Spleen (tissue), 11 donors: Measurements from ENCODE around the gene OR8D1. TPM values are rescaled to one million over a fixed set of nuclear protein-coding genes. Genes with fewer than 3 reads are reported as not detected.
"Not testable (repeated sequence)": the region's sequence is repeated elsewhere in the genome, so short reads cannot be mapped to it uniquely, and the experiment has no call there.

Experiments used
- DNase-seq: peaks from one replicate; pipeline ENCODE4 v3.0.0-alpha.2; 2020
- H3K27ac ChIP-seq, 8 donors: fragments of 200-600 bp; sonication (generic) in 7 of 8; 1 replicate in 4 of 8; 2 replicates in 4 of 8; pipeline versions ENCODE4 v1.5.0 to v1.8.0; 2016 to 2021; ENCODE audit warnings: inconsistent platforms in 4 of 8, mild to moderate bottlenecking in 4 of 8, moderate library complexity in 1 of 8
- H3K27me3 ChIP-seq, 7 donors: fragments of 200-600 bp; sonication (generic) in 6 of 7; replicated peaks in 1 of 7; 1 replicate in 4 of 7; 2 replicates in 3 of 7; pipeline versions ENCODE4 v1.5.0 to v1.8.0; 2016 to 2021; ENCODE audit warnings: inconsistent platforms in 3 of 7, mild to moderate bottlenecking in 1 of 7
- H3K36me3 ChIP-seq, 6 donors: fragments of 200-600 bp; sonication (generic) in 5 of 6; 1 replicate in 4 of 6; 2 replicates in 2 of 6; pipeline versions ENCODE4 v1.5.0 to v1.8.0; 2016 to 2021; ENCODE audit warnings: inconsistent platforms in 2 of 6
- H3K4me1 ChIP-seq, 6 donors: fragments of 200-600 bp; sonication (generic) in 5 of 6; 1 replicate in 3 of 6; 2 replicates in 3 of 6; pipeline versions ENCODE4 v1.5.0 to v1.8.0; 2016 to 2021; ENCODE audit warnings: inconsistent platforms in 3 of 6
- H3K4me3 ChIP-seq, 8 donors: fragments of 200-600 bp; sonication (generic) in 7 of 8; 1 replicate in 4 of 8; 2 replicates in 4 of 8; pipeline versions ENCODE4 v1.5.0 to v1.8.0; 2016 to 2021; ENCODE audit warnings: inconsistent platforms in 4 of 8, mild to moderate bottlenecking in 4 of 8, moderate library complexity in 2 of 8
- H3K9me3 ChIP-seq, 8 donors: fragments of 200-600 bp; sonication (generic) in 7 of 8; 1 replicate in 4 of 8; 2 replicates in 4 of 8; pipeline versions ENCODE4 v1.5.0 to v1.8.0; 2016 to 2021; ENCODE audit warnings: inconsistent platforms in 4 of 8
- POLR2A ChIP-seq, 3 donors: fragments of 450-650 bp; IDR thresholded peaks; one replicate each; pipeline ENCODE4 v1.5.1; 2017; ENCODE audit warnings: antibody characterized with exemption in 3 of 3, mild to moderate bottlenecking in 1 of 3
- POLR2AphosphoS5 ChIP-seq, 3 donors: sonication (generic); formaldehyde crosslinking; IDR thresholded peaks; one replicate each; pipeline ENCODE4 v1.5.1; 2017; ENCODE audit warnings: antibody characterized with exemption in 3 of 3
- WGBS, 5 donors: extraction: QIAGEN DNeasy Blood & Tissue Kit in 3 of 5; methylation state at CpG; one replicate each; pipeline versions ENCODE4 v1.1.5 to v1.1.7; 2013 to 2018; 5-methylcytosine and 5-hydroxymethylcytosine counted together
- intact Hi-C: fragments of 100-400 bp; cut with DNase I; formaldehyde crosslinking; loops from one replicate; pipeline ENCODE4 v1.15.0; 2023; ENCODE audit warnings: low total_unique reads
- polyA plus RNA-seq, 3 donors: library from polyadenylated mRNA; stranded (reverse); fragments of 200-250 nt; gene quantifications; one replicate each; pipeline ENCODE4 v1.2.1, GENCODE V29; 2013
- total RNA-seq, 7 donors: library from RNA; depleted of rRNA in 3 of 7; stranded (reverse); fragments of >200 nt in 3 of 7; fragmentation: NEBNext Ultra II Directional in 4 of 7; extraction: Animal tissue kit (Norgen Biotek cat#: 25700) in 4 of 7; gene quantifications; one replicate each; pipeline versions ENCODE4 v1.1.0 to v1.2.1, GENCODE V29; 2016 to 2021
- TF ChIP-seq, protein P1 (sequence below), 11 experiments: fragments of 200-600 bp in 7 of 11; fragments of 450-650 bp in 4 of 11; sonication (generic) in 4 of 11; IDR thresholded peaks in 8 of 11; conservative IDR thresholded peaks in 3 of 11; 1 replicate in 7 of 11; 2 replicates in 4 of 11; pipeline versions ENCODE4 v1.4.0 to v1.8.0; 2016 to 2021; ENCODE audit warnings: antibody characterized with exemption in 11 of 11, inconsistent platforms in 4 of 11, mild to moderate bottlenecking in 1 of 11
- donor health status: healthy with polysubstance abuse.
- donor health status: DM: no; HTN: no; CAD: no; lungs with moderate emphysema.
- donor health status: DM: no; HTN: no; CAD: no.
- donor health status: Bipolar disorder and iron deficiency.
- donor health status: healthy.
- donor health status: DM: no; HTN: no; CAD: no.
- donor health status: DM: yes; HTN: yes; CAD: no.

OR8D1 gene
- total and polyA plus RNA-seq, 10 donors = not detected

DNA sequence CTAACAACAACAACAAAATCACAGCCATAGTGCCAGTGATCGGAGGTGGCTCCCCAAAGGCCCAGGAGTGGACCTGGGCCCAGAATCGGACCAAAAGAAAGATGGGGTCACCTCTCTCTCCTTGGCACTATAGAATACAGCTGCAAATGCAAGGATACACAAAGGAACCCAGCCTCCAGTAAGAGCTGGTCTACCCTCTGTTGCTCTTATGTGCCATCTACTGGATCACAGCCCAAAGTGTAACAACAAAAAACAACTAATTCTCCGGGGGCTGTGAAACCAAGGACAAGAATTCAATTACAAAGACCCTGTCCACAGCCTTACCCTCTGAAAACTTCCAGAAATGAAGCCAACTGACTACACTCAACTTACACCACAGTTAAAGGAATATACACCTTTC lies 35.9 kb downstream of the OR8D1 start:
- WGBS, 5 donors = 23 to 75% (median 66%) methylated on average over 1 to 3 of the region's 3 CpGs
- Histone ChIP-seq H3K36me3 (no peaks in the 10 kb centered on the region), H3K4me1 (no peaks in the 10 kb centered on the region), H3K27ac (no peak overlapping the region), H3K27me3 (peaks cover 0 to 5% (median 0%) of the 10 kb centered on the region in 7 donors), H3K9me3 (peaks cover 0 to 8% (median 0%) of the 10 kb centered on the region in 8 donors), H3K4me3 (no peak overlapping the region)
- no peak for TF ChIP-seq POLR2A (IDR thresholded peaks at IDR 0.05)
- TF ChIP-seq, protein P1, sequence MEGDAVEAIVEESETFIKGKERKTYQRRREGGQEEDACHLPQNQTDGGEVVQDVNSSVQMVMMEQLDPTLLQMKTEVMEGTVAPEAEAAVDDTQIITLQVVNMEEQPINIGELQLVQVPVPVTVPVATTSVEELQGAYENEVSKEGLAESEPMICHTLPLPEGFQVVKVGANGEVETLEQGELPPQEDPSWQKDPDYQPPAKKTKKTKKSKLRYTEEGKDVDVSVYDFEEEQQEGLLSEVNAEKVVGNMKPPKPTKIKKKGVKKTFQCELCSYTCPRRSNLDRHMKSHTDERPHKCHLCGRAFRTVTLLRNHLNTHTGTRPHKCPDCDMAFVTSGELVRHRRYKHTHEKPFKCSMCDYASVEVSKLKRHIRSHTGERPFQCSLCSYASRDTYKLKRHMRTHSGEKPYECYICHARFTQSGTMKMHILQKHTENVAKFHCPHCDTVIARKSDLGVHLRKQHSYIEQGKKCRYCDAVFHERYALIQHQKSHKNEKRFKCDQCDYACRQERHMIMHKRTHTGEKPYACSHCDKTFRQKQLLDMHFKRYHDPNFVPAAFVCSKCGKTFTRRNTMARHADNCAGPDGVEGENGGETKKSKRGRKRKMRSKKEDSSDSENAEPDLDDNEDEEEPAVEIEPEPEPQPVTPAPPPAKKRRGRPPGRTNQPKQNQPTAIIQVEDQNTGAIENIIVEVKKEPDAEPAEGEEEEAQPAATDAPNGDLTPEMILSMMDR (IDR thresholded peaks at IDR 0.05 in 8 of 11, conservative IDR thresholded peaks at IDR 0.05 in 3 of 11) = no peak
- no peak for TF ChIP-seq POLR2AphosphoS5 (IDR thresholded peaks at IDR 0.05)
- DNase-seq = no peak
- intact Hi-C loops = no loop called here

GRCh38 chr11:124277207-124277606 lies 36.5 kb downstream of the OR8D1 start:
- no peaks in the 10 kb centered on the region for H3K36me3 ChIP-seq
- peak; percentile 41 for DNase-seq
- H3K27ac ChIP-seq = no peak overlapping the region
- H3K4me3 ChIP-seq = no peak overlapping the region
- H3K4me1 ChIP-seq = no peaks in the 10 kb centered on the region
- 69 to 92% (median 85%) methylated on average over 3 of the region's 3 CpGs for WGBS, 5 donors
- intact Hi-C loops = no loop called here
- TF ChIP-seq, protein P1 (IDR thresholded peaks at IDR 0.05 in 8 of 11, conservative IDR thresholded peaks at IDR 0.05 in 3 of 11) = no peak
- TF ChIP-seq POLR2AphosphoS5 (IDR thresholded peaks at IDR 0.05) (no peak), POLR2A (IDR thresholded peaks at IDR 0.05) (no peak)
- H3K9me3 ChIP-seq = peaks cover 0 to 8% (median 0%) of the 10 kb centered on the region in 8 donors
- H3K27me3 ChIP-seq = peaks cover 0 to 5% (median 0%) of the 10 kb centered on the region in 7 donors

- Histone ChIP-seq H3K27me3 (peaks cover 0 to 5% (median 0%) of the 10 kb centered on the region in 7 donors), H3K36me3 (no peaks in the 10 kb centered on the region), H3K27ac (no peak overlapping the region), H3K9me3 (no peaks in the 10 kb centered on the region), H3K4me3 (no peak overlapping the region), H3K4me1 (no peaks in the 10 kb centered on the region)
- no peak for DNase-seq
- no peak for TF ChIP-seq POLR2A (IDR thresholded peaks at IDR 0.05)
- intact Hi-C loops = no loop called here
- 16 to 58% (median 18%) methylated on average over 1 of the region's 1 CpG for WGBS, 5 donors
Measured at GRCh38 chr11:124276081-124276480, 37.7 kb downstream of the OR8D1 start.

- DNase-seq = no peak
- WGBS, 5 donors = 83 to 97% (median 94%) methylated on average over 2 of the region's 2 CpGs
- no peak overlapping the region for H3K4me3 ChIP-seq
- intact Hi-C loops = no loop called here
- no peak for TF ChIP-seq POLR2AphosphoS5 (IDR thresholded peaks at IDR 0.05)
- TF ChIP-seq, protein P1 (IDR thresholded peaks at IDR 0.05 in 8 of 11, conservative IDR thresholded peaks at IDR 0.05 in 3 of 11) = no peak
- TF ChIP-seq POLR2A (IDR thresholded peaks at IDR 0.05) = no peak
- H3K9me3 ChIP-seq = no peaks in the 10 kb centered on the region
- no peaks in the 10 kb centered on the region for H3K4me1 ChIP-seq
- H3K27ac ChIP-seq = no peak overlapping the region
- H3K27me3 ChIP-seq = peaks cover 0 to 5% (median 0%) of the 10 kb centered on the region in 7 donors
- no peaks in the 10 kb centered on the region for H3K36me3 ChIP-seq
Measured at GRCh38 chr11:124274000-124274399, 39.7 kb downstream of the OR8D1 start.

GRCh38 chr11:124270886-124271285 lies 42.9 kb downstream of the OR8D1 start:
- H3K27ac ChIP-seq, H3K27me3 ChIP-seq, H3K4me3 ChIP-seq, H3K4me1 ChIP-seq, DNase-seq, H3K36me3 ChIP-seq, H3K9me3 ChIP-seq, intact Hi-C loops: not testable (repeated sequence)
- WGBS, 5 donors = 53 to 76% (median 73%) methylated on average over 7 of the region's 7 CpGs

GRCh38 chr11:124265041-124265440 lies 48.7 kb downstream of the OR8D1 start:
- WGBS, 5 donors = 38 to 59% (median 53%) methylated on average over 4 of the region's 4 CpGs
- H3K4me1 ChIP-seq, DNase-seq, H3K27ac ChIP-seq, H3K9me3 ChIP-seq, H3K27me3 ChIP-seq, H3K36me3 ChIP-seq, H3K4me3 ChIP-seq, intact Hi-C loops: not testable (repeated sequence)
